GM12891 (cell line): ENCODE results near the gene MYO3A. TPM values are rescaled to one million over a fixed set of nuclear protein-coding genes. Genes with fewer than 3 reads are reported as not detected.

Experiments used
- DNase-seq: peaks from one replicate; pipeline ENCODE4 v3.0.0; 2011; ENCODE audit warnings: low spot score; ENCODE audit not compliant: insufficient read length
- FAIRE-seq: peaks from 2 replicates; lab custom pipeline; 2011; peaks lifted over from hg19 to GRCh38; lab: Jason Lieb, UNC
- PAX5 ChIP-seq: IDR thresholded peaks from 2 replicates; pipeline ENCODE4 v1.6.1; 2011; ENCODE audit warnings: low read length, moderate library complexity, mild to moderate bottlenecking; ENCODE audit not compliant: insufficient read depth, severe bottlenecking
- POLR2A ChIP-seq: IDR thresholded peaks from 2 replicates; pipeline ENCODE4 v1.6.1; 2011; ENCODE audit warnings: low read depth, low read length, control low read depth
- POLR2AphosphoS5 ChIP-seq: IDR thresholded peaks from 2 replicates; pipeline ENCODE4 v1.6.1; 2011; ENCODE audit warnings: low read depth, low read length, control low read depth
- POU2F2 ChIP-seq: IDR thresholded peaks from 2 replicates; pipeline ENCODE4 v1.6.1; 2011; ENCODE audit warnings: low read depth, mild to moderate bottlenecking, control low read depth, low read length, moderate library complexity
- SPI1 ChIP-seq: IDR thresholded peaks from 2 replicates; pipeline ENCODE4 v1.6.1; 2011; ENCODE audit warnings: low read depth, low read length, control low read depth
- TAF1 ChIP-seq: IDR thresholded peaks from 2 replicates; pipeline ENCODE4 v1.6.1; 2011; ENCODE audit warnings: low read depth, low read length, control low read depth
- polyA plus RNA-seq: library from polyadenylated mRNA; unstranded; fragments of >200 nt; gene quantifications from one replicate; pipeline ENCODE4 v1.2.1, GENCODE V29; 2012; ENCODE audit warnings: low read depth, missing spikeins, inconsistent platforms; ENCODE audit not compliant: missing spikeins

The MYO3A gene
- polyA plus RNA-seq, result 0.04 TPM

- no peak for TF ChIP-seq POU2F2
- TF ChIP-seq PAX5, result no peak
- no peak for TF ChIP-seq POLR2A
- TF ChIP-seq POLR2AphosphoS5, result no peak
- TF ChIP-seq TAF1, result no peak
- no peak for TF ChIP-seq SPI1
- peak; percentile 6 for DNase-seq
- no peak for FAIRE-seq
Observed at GRCh38 chr10:25933653-25934608, at the start of gene MYO3A. MYO3A (plus strand) TSS chr10:25934229; CDS start chr10:25952111, 17,882 bp downstream.

GRCh38 chr10:25888627-25889026, 45.4 kb upstream of the MYO3A start:
- DNase-seq (no peak), FAIRE-seq (no peak)
- TF ChIP-seq SPI1 (no peak), PAX5 (no peak), POLR2AphosphoS5 (no peak), POLR2A (no peak), TAF1 (no peak), POU2F2 (no peak)

GRCh38 chr10:25890995-25891394, 43.0 kb upstream of the MYO3A start:
- DNase-seq (no peak), FAIRE-seq (no peak)
- TF ChIP-seq POU2F2 (no peak), SPI1 (no peak), POLR2AphosphoS5 (no peak), TAF1 (no peak), POLR2A (no peak), PAX5 (no peak)

GRCh38 chr10:25895856-25896255, 38.2 kb upstream of the MYO3A start:
- no peak for TF ChIP-seq POU2F2
- TF ChIP-seq TAF1, result no peak
- TF ChIP-seq SPI1, result no peak
- DNase-seq (no peak), FAIRE-seq (no peak)

- no peak for DNase-seq
- no peak for FAIRE-seq
Observed at GRCh38 chr10:25896421-25896820, 37.6 kb upstream of the MYO3A start.

GRCh38 chr10:25899304-25899703, 34.7 kb upstream of the MYO3A start:
- FAIRE-seq (no peak), DNase-seq (no peak)

More at GRCh38 chr10:25896421-25896820, 37.6 kb upstream of the MYO3A start:
- no peak for TF ChIP-seq PAX5
- no peak for TF ChIP-seq POLR2A
- no peak for TF ChIP-seq POU2F2
- TF ChIP-seq SPI1, result no peak
- TF ChIP-seq POLR2AphosphoS5, result no peak
- no peak for TF ChIP-seq TAF1

GRCh38 chr10:25901199-25901598, 32.8 kb upstream of the MYO3A start:
- TF ChIP-seq TAF1 (no peak), SPI1 (peak; percentile 64; the same call in 1 of the 2 replicates), POLR2AphosphoS5 (no peak)
- no peak for DNase-seq
- peak; percentile 66 for FAIRE-seq

More at GRCh38 chr10:25899304-25899703, 34.7 kb upstream of the MYO3A start:
- TF ChIP-seq TAF1 (no peak), POLR2AphosphoS5 (no peak), POLR2A (no peak), POU2F2 (no peak), SPI1 (no peak), PAX5 (no peak)

- TF ChIP-seq POLR2A (no peak), PAX5 (no peak)
- no peak for DNase-seq
- FAIRE-seq, result peak; percentile 82
Observed at GRCh38 chr10:25902002-25902401, 32.0 kb upstream of the MYO3A start.

- FAIRE-seq, result no peak
- no peak for DNase-seq
- TF ChIP-seq PAX5 (no peak), POU2F2 (no peak), POLR2AphosphoS5 (no peak), SPI1 (no peak), POLR2A (no peak), TAF1 (no peak)
Observed at GRCh38 chr10:25907261-25907660, 26.8 kb upstream of the MYO3A start.
